ENCODE measurements around the gene PDE8B.

Gene PDE8B

GRCh38 chr5:77224672-77225355 is 14.3 kb downstream of the PDE8B start:
- Histone ChIP-seq H3K27ac (no peak overlapping the region), H3K4me3 (no peak overlapping the region)

GRCh38 chr5:77225531-77225930 is 15.1 kb downstream of the PDE8B start:
- H3K27ac ChIP-seq, result no peak overlapping the region
- no peak overlapping the region for H3K4me3 ChIP-seq

GRCh38 chr5:77229887-77230286 is 19.4 kb downstream of the PDE8B start:
- H3K4me3 ChIP-seq, result no peak overlapping the region
- H3K27ac ChIP-seq, result no peak overlapping the region

GRCh38 chr5:77230727-77231470 is 20.4 kb downstream of the PDE8B start:
- Histone ChIP-seq H3K27ac (no peak overlapping the region), H3K4me3 (no peak overlapping the region)

GRCh38 chr5:77231471-77232138 is 21.1 kb downstream of the PDE8B start:
- no peak overlapping the region for H3K4me3 ChIP-seq
- no peak overlapping the region for H3K27ac ChIP-seq

- no peak overlapping the region for H3K27ac ChIP-seq
Observed at GRCh38 chr5:77232574-77233358, 22.3 kb downstream of the PDE8B start.

GRCh38 chr5:77235846-77236721 is 25.6 kb downstream of the PDE8B start:
- no peak overlapping the region for H3K27ac ChIP-seq

More at GRCh38 chr5:77232574-77233358, 22.3 kb downstream of the PDE8B start:
- no peak overlapping the region for H3K4me3 ChIP-seq

GRCh38 chr5:77239126-77239741 is 28.8 kb downstream of the PDE8B start:
- Histone ChIP-seq H3K27ac (no peak overlapping the region), H3K4me3 (no peak overlapping the region)

More at GRCh38 chr5:77235846-77236721, 25.6 kb downstream of the PDE8B start:
- H3K4me3 ChIP-seq, result no peak overlapping the region

GRCh38 chr5:77241444-77241843 is 31.0 kb downstream of the PDE8B start:
- Histone ChIP-seq H3K27ac (no peak overlapping the region), H3K4me3 (no peak overlapping the region)

GRCh38 chr5:77249475-77249874 is 39.0 kb downstream of the PDE8B start:
- H3K27ac ChIP-seq, result no peak overlapping the region

GRCh38 chr5:77250021-77250420 is 39.5 kb downstream of the PDE8B start:
- Histone ChIP-seq H3K27ac (no peak overlapping the region), H3K4me3 (no peak overlapping the region)

More at GRCh38 chr5:77249475-77249874, 39.0 kb downstream of the PDE8B start:
- no peak overlapping the region for H3K4me3 ChIP-seq

GRCh38 chr5:77251921-77252320 is 41.4 kb downstream of the PDE8B start:
- Histone ChIP-seq H3K4me3 (no peak overlapping the region), H3K27ac (no peak overlapping the region)

- H3K27ac ChIP-seq, result no peak overlapping the region
Observed at GRCh38 chr5:77255617-77256016, 45.1 kb downstream of the PDE8B start.

GRCh38 chr5:77256406-77256805 is 45.9 kb downstream of the PDE8B start:
- no peak overlapping the region for H3K27ac ChIP-seq

More at GRCh38 chr5:77255617-77256016, 45.1 kb downstream of the PDE8B start:
- no peak overlapping the region for H3K4me3 ChIP-seq

GRCh38 chr5:77258652-77259051 is 48.2 kb downstream of the PDE8B start:
- Histone ChIP-seq H3K27ac (no peak overlapping the region), H3K4me3 (no peak overlapping the region)

More at GRCh38 chr5:77256406-77256805, 45.9 kb downstream of the PDE8B start:
- H3K4me3 ChIP-seq, result no peak overlapping the region

GRCh38 chr5:77259476-77259875 is 49.0 kb downstream of the PDE8B start:
- Histone ChIP-seq H3K4me3 (no peak overlapping the region), H3K27ac (no peak overlapping the region)

GRCh38 chr5:77262697-77263096 is 52.2 kb downstream of the PDE8B start:
- Histone ChIP-seq H3K4me3 (no peak overlapping the region), H3K27ac (no peak overlapping the region)

GRCh38 chr5:77266291-77266690 is 55.8 kb downstream of the PDE8B start:
- H3K4me3 ChIP-seq, result no peak overlapping the region
- H3K27ac ChIP-seq, result no peak overlapping the region
